Keratinocyte (primary cell): ENCODE data around the gene KNG1. TPM values are rescaled to one million over a fixed set of nuclear protein-coding genes. Genes with fewer than 3 reads are reported as not detected.

Experiments used
- DNase-seq: peaks from one replicate; pipeline ENCODE4 v3.0.0-alpha.2; 2011; ENCODE audit warnings: low read depth, missing footprints, low spot score
- FAIRE-seq: peaks from 2 replicates; lab custom pipeline; 2011; peaks lifted over from hg19 to GRCh38; lab: Jason Lieb, UNC
- H2AFZ ChIP-seq: 2 replicates; pipeline ENCODE4 v1.6.0; 2012; ENCODE audit warnings: low read length, control low read depth, inconsistent platforms; ENCODE audit not compliant: control insufficient read depth
- H3K27ac ChIP-seq: 2 replicates; pipeline ENCODE4 v1.5.1; 2011; ENCODE audit warnings: low read length; ENCODE audit not compliant: control insufficient read depth, insufficient read depth
- H3K27me3 ChIP-seq: 3 replicates; pipeline ENCODE4 v1.6.0; 2011; ENCODE audit warnings: low read length; ENCODE audit not compliant: control insufficient read depth, insufficient read depth; ENCODE audit errors: extremely low read depth
- H3K36me3 ChIP-seq, 2 experiments: 2 replicates in 1 of 2; 3 replicates in 1 of 2; pipeline ENCODE4 v1.5.1; 2011; ENCODE audit warnings: low read length in 2 of 2, mild to moderate bottlenecking in 1 of 2; ENCODE audit not compliant: control insufficient read depth in 2 of 2, insufficient read depth in 2 of 2; ENCODE audit errors: extremely low read depth in 1 of 2
- H3K4me1 ChIP-seq: 3 replicates; pipeline ENCODE4 v1.5.1; 2011; ENCODE audit warnings: low read length; ENCODE audit not compliant: control insufficient read depth, insufficient read depth; ENCODE audit errors: extremely low read depth
- H3K4me2 ChIP-seq: 3 replicates; pipeline ENCODE4 v1.6.0; 2011; ENCODE audit warnings: low read depth, low read length; ENCODE audit not compliant: control insufficient read depth, insufficient read depth; ENCODE audit errors: extremely low read depth
- H3K4me3 ChIP-seq, 3 experiments: fragments of 200-600 bp in 1 of 3; sonication (generic) in 1 of 3; 2 replicates in 2 of 3; 3 replicates in 1 of 3; pipeline ENCODE4 v1.5.1; 2011 to 2016; ENCODE audit warnings: low read length in 3 of 3, mild to moderate bottlenecking in 3 of 3, control low read depth in 2 of 3, inconsistent platforms in 1 of 3, low read depth in 1 of 3, mixed read lengths in 1 of 3, mixed run types in 1 of 3, moderate library complexity in 1 of 3; ENCODE audit not compliant: control insufficient read depth in 2 of 3, insufficient read depth in 2 of 3; ENCODE audit errors: extremely low read depth in 1 of 3
- H3K79me2 ChIP-seq: 2 replicates; pipeline ENCODE4 v1.6.0; 2012; ENCODE audit warnings: low read length; ENCODE audit not compliant: control insufficient read depth, insufficient read depth
- H3K9ac ChIP-seq: 3 replicates; pipeline ENCODE4 v1.6.0; 2011; ENCODE audit warnings: low read length; ENCODE audit not compliant: control insufficient read depth, insufficient read depth; ENCODE audit errors: extremely low read depth
- H3K9me1 ChIP-seq: 3 replicates; pipeline ENCODE4 v1.6.0; 2011; ENCODE audit warnings: low read length; ENCODE audit not compliant: control insufficient read depth, insufficient read depth; ENCODE audit errors: extremely low read depth
- H3K9me3 ChIP-seq: 2 replicates; pipeline ENCODE4 v1.5.1; 2012; ENCODE audit warnings: low read depth, low read length; ENCODE audit not compliant: control insufficient read depth
- H4K20me1 ChIP-seq: 3 replicates; pipeline ENCODE4 v1.6.0; 2011; ENCODE audit warnings: low read length; ENCODE audit not compliant: control insufficient read depth, insufficient read depth; ENCODE audit errors: extremely low read depth
- EZH2 ChIP-seq: IDR thresholded peaks from one replicate; pipeline ENCODE4 v1.6.1; 2012; ENCODE audit warnings: inconsistent platforms, mild to moderate bottlenecking, low read length, moderate library complexity
- dilution Hi-C: fragments of 300-500 bp; cut with MboI; formaldehyde crosslinking; loops from one replicate; pipeline ENCODE4 v1.7.0; 2020; ENCODE audit warnings: low sequenced_read_pairs; ENCODE audit not compliant: extremely low pct_ligation_motif_present
- polyA plus RNA-seq, 5 experiments: library from polyadenylated mRNA; depleted of rRNA in 3 of 5; stranded (reverse) in 3 of 5; stranded (forward) in 1 of 5; unstranded in 1 of 5; fragments of >200 nt; gene quantifications; 1 replicate in 1 of 5; 2 replicates in 3 of 5; 3 replicates in 1 of 5; pipeline versions ENCODE4 v1.2.1 to v1.2.3, GENCODE V29; 2011 to 2012; ENCODE audit warnings: missing spikeins in 2 of 5, low read depth in 1 of 5, low replicate concordance in 1 of 5
- TF ChIP-seq, protein P1 (sequence below), 3 experiments: IDR thresholded peaks in 1 of 3; conservative IDR thresholded peaks in 1 of 3; optimal IDR thresholded peaks in 1 of 3; 2 replicates in 2 of 3; 3 replicates in 1 of 3; pipeline versions ENCODE3 to v1.5.1; 2011; ENCODE audit warnings: low read length in 3 of 3, mild to moderate bottlenecking in 3 of 3, moderate library complexity in 2 of 3, control low read depth in 1 of 3, inconsistent platforms in 1 of 3; ENCODE audit not compliant: insufficient read depth in 2 of 3; ENCODE audit errors: extremely low read depth in 1 of 3

Gene KNG1
- polyA plus RNA-seq, 1 donor (not counting 4 experiments of a cell fraction or from before 2014, with no cell fraction given): not detected

- no peaks in the 10 kb centered on the region for H3K9me1 ChIP-seq
- H3K27me3 ChIP-seq: no peaks in the 10 kb centered on the region
- no peak overlapping the region for H2AFZ ChIP-seq
- FAIRE-seq (no peak), DNase-seq (no peak)
- no peak overlapping the region for H3K27ac ChIP-seq
- H3K36me3 ChIP-seq: peaks cover 37 to 52% of the 10 kb centered on the region in 2 experiments
- H3K9ac ChIP-seq: no peak overlapping the region
- TF ChIP-seq, protein P1, sequence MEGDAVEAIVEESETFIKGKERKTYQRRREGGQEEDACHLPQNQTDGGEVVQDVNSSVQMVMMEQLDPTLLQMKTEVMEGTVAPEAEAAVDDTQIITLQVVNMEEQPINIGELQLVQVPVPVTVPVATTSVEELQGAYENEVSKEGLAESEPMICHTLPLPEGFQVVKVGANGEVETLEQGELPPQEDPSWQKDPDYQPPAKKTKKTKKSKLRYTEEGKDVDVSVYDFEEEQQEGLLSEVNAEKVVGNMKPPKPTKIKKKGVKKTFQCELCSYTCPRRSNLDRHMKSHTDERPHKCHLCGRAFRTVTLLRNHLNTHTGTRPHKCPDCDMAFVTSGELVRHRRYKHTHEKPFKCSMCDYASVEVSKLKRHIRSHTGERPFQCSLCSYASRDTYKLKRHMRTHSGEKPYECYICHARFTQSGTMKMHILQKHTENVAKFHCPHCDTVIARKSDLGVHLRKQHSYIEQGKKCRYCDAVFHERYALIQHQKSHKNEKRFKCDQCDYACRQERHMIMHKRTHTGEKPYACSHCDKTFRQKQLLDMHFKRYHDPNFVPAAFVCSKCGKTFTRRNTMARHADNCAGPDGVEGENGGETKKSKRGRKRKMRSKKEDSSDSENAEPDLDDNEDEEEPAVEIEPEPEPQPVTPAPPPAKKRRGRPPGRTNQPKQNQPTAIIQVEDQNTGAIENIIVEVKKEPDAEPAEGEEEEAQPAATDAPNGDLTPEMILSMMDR (optimal IDR thresholded peaks at IDR 0.05 in 1 of 3, IDR thresholded peaks at IDR 0.05 in 1 of 3, conservative IDR thresholded peaks at IDR 0.05 in 1 of 3; ENCODE audit: extremely low read depth in 1 of 3, insufficient read depth in 2 of 3, low read length in 3 of 3): no peak
- no peak for TF ChIP-seq EZH2
- peak overlapping the region; percentile 88 for H3K4me2 ChIP-seq
- peaks cover 16% of the 10 kb centered on the region for H3K4me1 ChIP-seq
- H3K4me3 ChIP-seq: peak overlapping the region in 1 of 3 experiments; percentile 98
- H4K20me1 ChIP-seq: peaks cover 50% of the 10 kb centered on the region
- dilution Hi-C loops: no loop called here
- H3K79me2 ChIP-seq: peaks cover 43% of the 10 kb centered on the region
- H3K9me3 ChIP-seq: no peaks in the 10 kb centered on the region
Observed at GRCh38 chr3:186787642-186788481, 70.7 kb downstream of the KNG1 start.

GRCh38 chr3:186788482-186789370 lies 71.6 kb downstream of the KNG1 start:
- Histone ChIP-seq H2AFZ (no peak overlapping the region), H3K4me3 (no peak overlapping the region), H3K9ac (no peak overlapping the region), H3K79me2 (peaks cover 40% of the 10 kb centered on the region), H3K4me2 (no peak overlapping the region), H3K27me3 (no peaks in the 10 kb centered on the region), H3K36me3 (peaks cover 35 to 54% of the 10 kb centered on the region in 2 experiments), H3K27ac (no peak overlapping the region), H4K20me1 (peaks cover 50% of the 10 kb centered on the region), H3K9me1 (no peaks in the 10 kb centered on the region), H3K9me3 (no peaks in the 10 kb centered on the region), H3K4me1 (peaks cover 16% of the 10 kb centered on the region)
- TF ChIP-seq, protein P1 (optimal IDR thresholded peaks at IDR 0.05 in 1 of 3, IDR thresholded peaks at IDR 0.05 in 1 of 3, conservative IDR thresholded peaks at IDR 0.05 in 1 of 3; ENCODE audit: extremely low read depth in 1 of 3, insufficient read depth in 2 of 3, low read length in 3 of 3): no peak
- no peak for TF ChIP-seq EZH2
- FAIRE-seq: no peak
- no peak for DNase-seq
- dilution Hi-C loops: no loop called here
